PC-9 (cell line): ENCODE results near the gene PRKCA.

Experiments
- EZH2 ChIP-seq: fragments of 200-600 bp; sonication (generic); IDR thresholded peaks from 2 replicates; pipeline ENCODE4 v1.8.0; 2017; ENCODE audit warnings: antibody characterized with exemption, low read depth
- TF ChIP-seq, protein P1 (sequence below): fragments of 200-600 bp; sonication (generic); conservative IDR thresholded peaks from 2 replicates; pipeline ENCODE4 v1.6.1; 2017; ENCODE audit warnings: mixed run types, antibody characterized with exemption, mild to moderate bottlenecking, moderate library complexity

DNA sequence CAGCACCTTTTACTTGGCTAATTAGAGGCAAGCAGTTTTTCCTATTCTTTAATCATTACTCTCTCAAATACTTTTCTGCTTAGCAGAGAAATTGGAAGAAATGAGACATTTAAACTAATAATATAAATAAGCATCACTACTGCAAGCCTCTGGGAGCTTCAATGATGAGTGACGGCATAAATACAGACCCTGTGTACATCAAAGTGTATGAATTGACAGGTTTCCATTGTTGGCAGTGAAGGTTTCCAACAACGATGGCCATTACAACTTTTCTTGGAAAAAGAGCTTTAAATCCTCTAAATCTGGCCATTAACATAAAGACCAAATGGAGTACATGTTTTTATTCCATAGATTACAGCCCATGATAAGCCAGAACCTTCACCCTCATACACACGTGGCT lies 493.1 kb downstream of the PRKCA start:
- TF ChIP-seq, protein P1, sequence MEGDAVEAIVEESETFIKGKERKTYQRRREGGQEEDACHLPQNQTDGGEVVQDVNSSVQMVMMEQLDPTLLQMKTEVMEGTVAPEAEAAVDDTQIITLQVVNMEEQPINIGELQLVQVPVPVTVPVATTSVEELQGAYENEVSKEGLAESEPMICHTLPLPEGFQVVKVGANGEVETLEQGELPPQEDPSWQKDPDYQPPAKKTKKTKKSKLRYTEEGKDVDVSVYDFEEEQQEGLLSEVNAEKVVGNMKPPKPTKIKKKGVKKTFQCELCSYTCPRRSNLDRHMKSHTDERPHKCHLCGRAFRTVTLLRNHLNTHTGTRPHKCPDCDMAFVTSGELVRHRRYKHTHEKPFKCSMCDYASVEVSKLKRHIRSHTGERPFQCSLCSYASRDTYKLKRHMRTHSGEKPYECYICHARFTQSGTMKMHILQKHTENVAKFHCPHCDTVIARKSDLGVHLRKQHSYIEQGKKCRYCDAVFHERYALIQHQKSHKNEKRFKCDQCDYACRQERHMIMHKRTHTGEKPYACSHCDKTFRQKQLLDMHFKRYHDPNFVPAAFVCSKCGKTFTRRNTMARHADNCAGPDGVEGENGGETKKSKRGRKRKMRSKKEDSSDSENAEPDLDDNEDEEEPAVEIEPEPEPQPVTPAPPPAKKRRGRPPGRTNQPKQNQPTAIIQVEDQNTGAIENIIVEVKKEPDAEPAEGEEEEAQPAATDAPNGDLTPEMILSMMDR: no peak
- TF ChIP-seq EZH2: no peak
